ENCODE results near the gene GOLPH3L.
"Not testable (repeated sequence)": the region's sequence is repeated elsewhere in the genome, so short reads cannot be mapped to it uniquely, and the experiment has no call there.

The GOLPH3L gene

DNA sequence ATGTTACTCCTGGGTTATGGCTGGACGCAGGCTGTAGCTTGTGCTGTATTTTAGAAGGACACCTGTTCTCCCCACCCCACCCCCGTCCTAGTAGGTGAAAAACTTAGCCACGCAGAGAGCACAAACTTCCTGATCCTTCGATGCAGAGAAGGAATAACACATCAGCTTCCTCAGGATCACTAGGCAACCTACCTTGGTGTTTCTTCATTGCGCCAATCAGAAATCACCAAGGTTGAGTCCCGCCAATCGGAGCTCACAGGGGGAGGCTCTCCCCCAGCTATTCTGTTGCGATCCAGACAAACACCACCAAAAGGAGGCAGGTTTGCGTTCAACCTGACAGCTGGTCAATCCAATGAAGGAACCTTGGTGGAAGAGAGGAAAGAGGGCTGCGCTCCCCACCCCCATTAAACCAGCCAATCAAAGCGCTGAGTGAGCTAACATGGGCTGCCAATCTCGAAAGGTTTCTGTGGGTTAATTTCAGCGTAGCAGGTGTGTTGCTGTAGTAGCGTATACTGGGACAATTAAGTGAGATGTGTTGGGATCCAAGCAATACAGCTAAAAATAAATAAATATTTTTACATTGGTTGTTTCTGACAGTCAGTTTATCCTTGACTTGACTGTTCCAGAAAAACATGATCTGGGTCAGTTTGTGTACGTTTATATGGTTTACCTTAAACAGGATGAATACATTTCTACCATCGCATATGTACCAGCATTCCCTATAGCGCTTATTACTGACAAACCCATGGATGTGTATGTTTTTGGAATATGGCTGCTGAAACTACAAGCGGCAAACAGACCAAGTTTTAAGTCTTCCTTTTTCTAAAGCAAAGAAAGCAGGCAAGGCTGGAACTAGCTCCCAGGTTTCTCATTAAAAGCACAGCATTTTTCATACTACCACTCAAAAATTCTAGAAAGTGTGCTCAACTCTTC, at the start of gene GOLPH3L:
Gene GOLPH3L (minus strand): TSS at position 160 of the 933 bp plus-strand sequence. CDS start 2,316 bp downstream, outside the sequence.
- peak; percentile 99 for DNase-seq

DNA sequence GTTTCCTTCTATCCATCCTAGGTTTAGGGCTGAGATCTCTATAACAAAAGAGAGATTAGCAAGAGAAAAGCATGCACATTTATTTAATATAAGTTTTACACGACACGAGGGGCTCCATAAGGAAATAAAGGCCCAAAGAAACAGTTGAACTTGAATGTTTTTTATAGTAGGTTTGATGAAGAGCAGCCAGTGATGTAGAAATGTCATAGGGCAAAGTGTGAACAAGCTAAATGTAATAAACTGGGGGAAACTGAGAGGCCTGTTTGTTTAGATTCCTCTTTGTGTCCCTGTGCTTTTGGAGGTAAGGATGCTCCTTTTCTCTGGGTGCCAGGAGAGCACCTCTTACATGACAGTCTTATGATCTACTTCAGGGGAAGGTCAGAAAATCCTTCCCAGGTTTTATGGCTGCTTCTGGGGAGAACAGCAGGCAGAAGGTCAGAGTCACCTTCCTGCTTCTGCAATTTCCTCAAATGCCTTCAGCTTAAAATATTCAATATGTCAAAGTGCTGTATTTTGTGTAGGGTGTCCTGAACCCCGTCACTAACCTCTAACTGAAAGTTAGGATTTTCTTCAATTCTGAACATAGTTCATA, 33.3 kb upstream of the GOLPH3L start:
- DNase-seq = no peak

DNA sequence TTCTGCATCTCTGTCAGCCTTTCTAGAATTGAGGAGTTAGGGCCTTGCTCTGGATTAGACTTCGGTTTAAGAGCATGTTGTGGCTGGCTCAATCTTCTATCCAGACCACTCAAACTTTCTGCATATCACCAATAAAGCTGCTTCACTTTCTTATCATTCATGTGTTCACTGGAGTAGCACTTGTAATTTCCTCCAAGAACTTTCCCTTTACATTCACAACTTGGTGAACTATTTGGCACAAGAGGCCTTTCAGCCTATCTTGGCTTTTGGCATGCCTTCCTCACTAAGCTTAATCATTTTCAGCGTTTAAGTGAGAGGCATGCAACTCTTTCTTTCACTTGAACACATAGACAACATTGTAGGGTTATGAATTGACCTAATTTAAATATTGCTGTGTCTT, 27.4 kb upstream of the GOLPH3L start:
- DNase-seq = no peak

DNA sequence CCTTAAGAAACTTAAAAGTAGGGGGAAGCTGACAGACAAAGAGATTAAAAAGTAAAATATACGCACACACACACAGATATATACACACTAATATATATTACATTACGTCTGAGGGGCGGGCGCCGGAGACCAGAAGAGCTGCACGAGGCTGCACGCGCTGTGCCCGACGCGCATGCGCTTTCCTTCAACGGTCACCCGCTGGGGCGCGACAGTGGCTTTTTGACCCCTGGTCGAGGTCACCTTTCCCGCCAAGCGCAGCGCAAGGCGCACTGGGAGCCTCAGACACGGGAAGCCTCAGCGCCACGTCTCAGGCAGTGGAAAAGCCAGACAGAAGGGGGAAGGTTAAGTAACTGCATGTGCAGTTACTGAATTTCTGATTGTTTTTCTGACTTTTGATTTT, 23.7 kb upstream of the GOLPH3L start, which contains the start of gene HORMAD1:
Gene HORMAD1 (minus strand): TSS at position 193 of the 400 bp plus-strand sequence. CDS start 1,390 bp downstream, outside the sequence.
- DNase-seq = no peak

DNA sequence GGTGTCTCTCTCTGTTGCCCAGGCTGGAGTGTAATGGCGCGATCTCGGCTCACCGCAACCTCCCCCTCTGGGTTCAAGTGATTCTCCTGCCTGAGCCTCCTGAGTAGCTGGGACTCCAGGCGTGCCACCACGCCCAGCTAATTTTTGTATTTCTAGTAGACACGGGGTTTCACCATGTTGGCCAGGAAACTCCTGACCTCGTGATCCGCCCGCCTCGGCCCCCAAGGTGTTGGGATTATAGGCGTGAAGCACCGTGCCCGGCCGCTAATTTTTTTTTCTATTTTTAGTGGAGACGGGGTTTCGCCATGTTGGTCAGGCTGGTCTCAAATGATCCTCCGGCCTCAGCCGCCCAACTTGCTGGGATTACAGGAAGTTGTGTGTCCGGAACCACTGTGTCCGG, 23.1 kb upstream of the GOLPH3L start:
- DNase-seq = no peak

DNA sequence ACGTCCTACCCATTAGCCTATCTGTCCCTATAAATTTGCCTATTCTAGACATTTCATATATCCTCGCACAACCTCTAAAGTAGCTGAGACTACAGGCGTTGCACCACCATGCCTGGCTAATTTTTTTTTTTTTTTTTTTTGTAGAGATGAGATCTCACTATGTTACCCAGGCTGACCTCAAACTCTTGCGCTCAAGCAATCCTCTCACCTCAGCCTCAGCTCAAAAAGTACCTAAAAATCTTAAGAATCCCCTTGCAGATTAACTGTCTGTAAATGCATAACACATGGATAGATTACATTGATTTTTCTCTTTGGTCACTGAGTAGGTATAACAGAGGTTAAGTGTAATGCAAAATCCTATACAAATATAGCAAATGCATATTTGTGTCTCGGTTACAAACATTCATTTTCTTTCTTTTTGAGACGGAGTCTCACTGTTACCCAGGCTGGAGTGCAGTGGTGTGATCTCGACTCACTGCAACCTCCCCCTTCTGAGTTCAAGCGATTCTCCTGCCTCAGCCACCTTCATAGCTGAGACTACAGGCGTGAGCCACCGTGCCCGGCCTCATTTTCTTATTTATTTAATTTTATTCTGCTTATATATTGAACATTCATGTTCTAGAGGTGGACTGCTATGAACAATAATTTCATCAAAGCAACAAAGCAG, 21.4 kb upstream of the GOLPH3L start:
- no peak for DNase-seq

DNA sequence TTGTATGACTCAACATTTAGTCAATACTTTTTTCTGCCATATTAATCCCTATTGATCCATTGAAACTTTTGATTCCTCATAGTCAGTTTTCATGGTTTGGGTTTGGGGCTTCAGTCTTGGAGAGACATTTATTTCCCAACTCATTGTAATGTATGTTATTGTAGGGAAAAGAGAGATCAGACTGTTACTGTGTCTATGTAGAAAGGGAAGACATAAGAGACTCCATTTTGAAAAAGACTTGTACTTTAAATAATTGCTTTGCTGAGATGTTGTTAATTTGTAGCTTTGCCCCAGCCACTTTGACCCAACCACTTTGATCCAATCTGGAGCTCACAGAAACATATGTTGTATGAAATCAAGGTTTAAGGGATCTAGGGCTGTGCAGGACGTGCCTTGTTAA, 12.1 kb upstream of the GOLPH3L start:
- DNase-seq = not testable (repeated sequence)

DNA sequence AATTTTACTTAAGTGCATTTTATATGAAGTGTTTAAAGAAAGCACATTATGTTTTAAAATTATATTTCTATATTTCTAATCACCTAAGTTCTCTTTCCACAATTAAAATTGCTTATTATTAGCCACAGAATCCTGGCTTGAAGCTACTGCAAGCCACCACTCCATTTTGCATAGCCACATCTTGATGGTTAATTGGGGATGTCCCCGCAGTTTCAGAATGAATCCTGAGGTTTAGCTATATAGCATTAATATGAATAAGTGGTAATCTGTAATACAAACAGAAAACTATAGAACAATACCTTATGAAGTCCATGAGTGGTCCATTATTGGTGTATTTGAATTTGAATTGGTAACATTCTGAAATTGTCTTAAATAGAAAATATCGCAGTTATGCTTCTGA, 11.6 kb upstream of the GOLPH3L start:
- no peak for DNase-seq

DNA sequence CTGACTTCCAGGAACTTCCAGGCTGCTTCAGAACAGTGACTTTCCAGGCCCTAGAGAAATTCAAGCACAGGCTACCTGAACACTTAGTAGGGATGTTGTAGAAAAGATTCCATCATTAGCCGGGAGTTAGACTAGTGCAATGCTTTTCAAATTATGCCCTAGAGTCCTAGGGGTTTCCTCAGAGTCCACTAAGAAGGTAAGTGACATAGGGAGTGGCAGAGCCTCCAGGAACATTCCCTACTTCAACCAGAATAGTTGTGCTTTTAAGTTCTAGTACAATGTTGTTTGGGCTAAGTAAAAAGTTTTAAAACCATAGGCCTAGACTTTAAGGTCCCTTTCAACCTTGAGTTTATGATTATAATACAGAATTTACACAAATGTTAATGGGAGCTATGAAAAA, 9.1 kb upstream of the GOLPH3L start:
- no peak for DNase-seq

DNA sequence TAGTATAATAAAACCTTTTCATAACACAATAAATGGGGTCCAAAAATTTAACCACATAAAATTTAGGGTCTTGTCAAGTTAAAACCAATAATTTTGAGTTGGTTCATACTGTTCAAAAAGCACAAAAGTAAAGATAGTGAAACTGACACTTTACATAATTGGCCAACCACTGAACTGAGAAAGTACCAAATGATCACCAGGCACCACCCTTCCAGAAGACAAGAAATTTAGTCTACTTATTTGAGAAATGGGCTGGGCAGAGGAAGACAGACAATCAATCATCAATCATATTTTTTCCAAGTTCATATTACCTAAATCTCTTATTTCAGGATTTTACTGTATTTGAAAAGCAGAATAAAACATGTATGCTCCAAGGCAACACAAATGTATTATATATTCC, 6.5 kb upstream of the GOLPH3L start:
- DNase-seq = no peak

DNA sequence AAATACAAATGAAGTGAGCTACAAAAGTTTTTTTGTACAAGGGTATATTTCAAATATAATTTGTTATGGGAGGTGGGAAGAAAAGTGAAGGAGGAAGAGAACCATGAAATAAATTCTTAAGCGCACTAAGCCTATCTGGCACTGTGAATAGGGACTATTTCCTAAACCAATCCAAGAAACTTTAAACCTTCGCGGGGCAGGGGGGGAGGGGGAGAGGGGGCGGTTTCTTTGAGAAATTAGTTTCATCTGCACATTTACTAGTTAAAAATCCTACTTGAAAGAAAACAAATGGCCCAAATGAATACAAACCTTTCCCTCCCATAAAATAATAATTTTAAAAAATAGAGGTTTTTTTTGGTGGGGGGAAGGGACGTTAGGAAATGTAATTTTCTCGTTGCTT, 364 bp downstream of the GOLPH3L start:
- DNase-seq = peak; percentile 44

DNA sequence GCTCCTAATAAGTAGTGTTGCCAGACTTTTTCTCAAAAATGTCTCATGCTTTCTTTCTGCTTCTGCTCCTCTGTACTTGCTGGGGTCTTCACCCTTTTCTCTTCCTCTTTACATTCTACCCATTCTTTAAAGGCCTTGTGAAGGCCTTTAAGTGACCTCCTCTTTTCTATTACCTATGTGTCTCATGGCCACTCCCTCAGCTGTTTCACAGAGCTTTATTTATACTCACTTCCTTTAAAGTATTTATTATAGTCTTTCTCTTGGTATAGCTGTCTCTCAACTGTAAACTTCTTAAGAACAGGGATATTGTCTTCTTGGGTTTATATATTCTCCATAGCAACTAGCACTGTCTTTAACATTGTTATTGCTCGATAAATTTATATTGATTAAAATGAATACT, 792 bp downstream of the GOLPH3L start:
- no peak for DNase-seq

DNA sequence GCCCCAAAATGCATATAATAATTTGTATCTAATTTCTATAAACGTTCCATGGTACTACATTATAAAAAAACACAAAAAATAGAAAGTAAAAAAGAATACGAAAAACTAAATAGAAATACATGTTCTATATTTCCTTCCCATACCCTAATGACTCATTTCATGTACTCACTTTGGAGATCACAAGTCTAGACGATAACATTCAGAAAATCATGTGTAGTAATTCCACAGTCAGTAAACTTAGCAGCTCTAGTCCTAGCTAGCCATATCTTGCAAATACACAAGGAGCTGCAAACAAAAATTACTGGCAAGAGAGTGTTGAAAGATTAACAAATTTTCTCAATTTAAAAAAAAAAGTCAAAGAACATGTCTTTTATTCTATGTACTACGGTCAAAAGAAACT, 1.4 kb downstream of the GOLPH3L start:
- no peak for DNase-seq

DNA sequence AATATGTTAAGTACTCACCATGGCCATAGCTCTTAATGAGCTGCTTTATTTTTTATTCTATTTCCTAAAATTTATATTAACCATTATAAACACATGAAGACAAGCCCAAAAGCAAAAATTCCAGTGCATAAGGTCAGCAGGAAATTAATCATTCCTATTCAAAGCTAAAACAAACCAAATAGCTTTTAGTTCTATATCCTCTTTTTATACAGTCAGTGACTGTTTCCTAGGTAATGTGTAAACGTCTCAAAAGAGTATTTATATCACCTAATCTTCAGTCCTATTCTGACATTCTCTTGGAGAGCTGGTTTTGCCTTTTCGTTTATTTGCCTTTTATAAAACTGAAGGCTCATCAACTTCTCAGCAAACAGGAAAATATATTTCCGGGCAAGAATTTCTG, 4.2 kb downstream of the GOLPH3L start:
- no peak for DNase-seq

DNA sequence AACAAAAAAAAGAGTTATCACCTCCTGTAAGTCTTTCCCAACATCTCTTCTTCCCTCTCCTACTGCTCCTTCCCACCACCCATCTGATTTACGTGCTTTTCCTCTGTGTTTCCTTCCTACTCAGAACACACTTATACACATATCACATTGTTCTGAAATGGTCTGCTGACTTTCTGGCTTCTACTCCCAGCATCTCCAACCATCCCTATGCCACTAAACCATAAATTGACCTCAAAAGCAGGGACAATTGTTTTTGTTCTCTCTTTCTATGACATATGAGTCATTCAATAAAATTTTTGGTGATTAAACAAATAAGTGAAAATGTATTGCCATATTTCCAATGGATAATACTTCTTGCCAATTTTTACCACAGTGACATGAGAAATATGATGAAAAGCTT, 8.2 kb downstream of the GOLPH3L start:
- no peak for DNase-seq

DNA sequence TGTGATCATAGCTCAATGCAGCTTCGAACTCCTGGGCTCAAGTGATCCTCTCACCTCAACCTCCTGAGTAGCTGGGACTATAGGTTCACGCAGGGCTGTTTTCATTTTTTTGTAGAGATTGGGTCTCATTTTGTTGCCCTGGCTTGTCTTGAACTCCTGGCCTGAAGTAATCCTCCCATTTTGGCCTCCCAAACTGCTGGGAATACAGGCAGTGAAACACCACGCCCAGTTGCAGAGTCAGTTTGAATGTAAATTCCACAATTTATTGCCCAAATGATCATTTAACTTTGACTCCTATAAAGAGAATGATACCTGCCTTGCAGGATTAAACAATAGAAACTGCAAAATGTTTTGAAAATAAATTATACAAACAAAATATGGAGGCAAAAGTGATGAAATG, 10.7 kb downstream of the GOLPH3L start:
- DNase-seq = no peak

DNA sequence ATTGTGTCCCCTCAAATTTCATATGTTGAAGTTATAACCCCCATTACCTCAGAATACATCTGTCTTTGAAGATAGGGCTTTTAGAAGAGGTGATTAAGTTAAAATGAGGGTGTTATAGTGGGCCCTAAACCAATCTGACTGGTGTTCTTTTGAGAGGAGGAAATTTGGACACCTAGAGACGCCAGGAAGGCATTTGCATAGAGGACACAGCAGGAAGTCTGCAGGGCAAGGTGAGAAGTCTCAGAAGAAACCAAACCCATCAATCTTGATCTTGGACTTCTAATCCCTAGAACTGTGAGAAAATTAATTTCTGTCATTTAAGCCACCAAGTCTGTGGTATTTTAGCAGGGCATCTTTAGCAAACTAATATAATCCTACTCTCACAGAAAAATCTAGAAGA, 13.0 kb downstream of the GOLPH3L start:
- DNase-seq = no peak

DNA sequence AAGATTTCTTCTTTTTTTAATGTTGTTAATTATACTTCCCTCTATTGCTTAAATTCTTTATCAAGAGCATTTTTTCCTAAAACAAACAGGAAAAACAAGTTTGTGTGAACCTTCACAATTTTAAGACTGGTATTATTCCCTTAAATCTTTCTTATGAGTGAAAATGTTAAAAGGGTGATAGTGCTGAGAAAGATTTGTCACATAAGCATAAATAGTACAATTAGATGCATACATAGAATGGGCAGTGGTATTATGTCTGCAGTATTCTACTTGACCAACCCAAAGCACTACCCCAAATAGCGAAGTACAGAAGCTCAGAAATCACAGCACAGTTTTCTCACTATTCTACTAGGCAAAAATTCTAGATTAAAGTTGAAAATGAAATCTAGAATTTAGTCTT, 18.0 kb downstream of the GOLPH3L start:
- no peak for DNase-seq

DNA sequence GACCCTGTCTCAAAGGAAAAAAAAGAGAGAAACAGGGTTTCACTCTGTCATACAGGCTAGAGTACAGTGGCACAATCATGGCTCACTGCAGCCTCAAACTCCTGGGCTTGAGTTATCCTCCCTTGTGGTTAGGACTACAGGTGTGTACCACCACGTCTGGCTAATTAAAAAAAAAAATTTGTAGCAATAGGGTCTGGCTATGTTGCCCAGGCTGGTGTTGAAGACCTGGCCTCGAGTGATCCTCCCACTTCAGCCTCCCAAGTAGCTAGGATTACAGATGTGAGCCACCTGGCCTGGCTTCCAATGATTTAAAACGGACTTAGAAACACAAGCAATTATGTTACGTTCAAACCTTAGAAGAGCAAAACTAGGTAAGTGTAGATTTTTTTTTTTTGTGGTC, 22.1 kb downstream of the GOLPH3L start:
- no peak for DNase-seq

DNA sequence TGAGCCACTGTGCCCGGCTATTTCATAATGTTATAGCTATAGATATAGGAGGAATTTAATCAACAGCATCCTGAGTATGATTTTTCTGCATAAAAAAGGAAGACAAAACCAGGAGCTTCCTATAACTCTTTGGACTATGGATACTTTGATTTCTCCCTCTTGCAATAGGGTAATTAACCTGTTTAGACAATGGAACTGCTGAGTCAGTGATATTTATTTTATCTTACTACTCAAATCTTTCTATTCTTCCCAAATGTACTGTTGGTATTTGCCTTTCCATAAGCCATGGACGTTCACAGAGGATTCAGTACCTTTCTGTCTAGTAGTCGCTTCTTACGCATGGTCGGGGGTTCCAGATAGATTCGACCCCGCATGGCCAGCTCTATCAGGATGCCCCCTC, 33.6 kb downstream of the GOLPH3L start:
- DNase-seq = no peak

DNA sequence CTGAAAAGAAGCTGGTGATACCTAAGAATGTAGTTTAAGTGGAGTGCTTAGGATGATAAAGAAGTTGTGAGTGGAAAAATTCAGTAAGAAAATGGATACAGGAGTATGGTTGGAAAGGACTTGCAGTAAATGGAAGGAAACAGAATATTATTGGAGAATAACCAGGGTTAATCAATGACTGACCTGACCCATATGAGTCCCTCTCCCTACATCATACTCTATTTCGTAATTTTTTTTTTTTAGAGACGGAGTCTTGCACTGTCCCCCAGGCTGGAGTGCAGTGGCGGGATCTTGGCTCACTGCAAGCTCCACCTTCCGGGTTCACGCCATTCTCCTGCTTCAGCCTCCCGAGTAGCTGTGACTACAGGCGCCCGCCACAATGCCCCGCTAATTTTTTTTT, 34.1 kb downstream of the GOLPH3L start:
- DNase-seq = no peak

DNA sequence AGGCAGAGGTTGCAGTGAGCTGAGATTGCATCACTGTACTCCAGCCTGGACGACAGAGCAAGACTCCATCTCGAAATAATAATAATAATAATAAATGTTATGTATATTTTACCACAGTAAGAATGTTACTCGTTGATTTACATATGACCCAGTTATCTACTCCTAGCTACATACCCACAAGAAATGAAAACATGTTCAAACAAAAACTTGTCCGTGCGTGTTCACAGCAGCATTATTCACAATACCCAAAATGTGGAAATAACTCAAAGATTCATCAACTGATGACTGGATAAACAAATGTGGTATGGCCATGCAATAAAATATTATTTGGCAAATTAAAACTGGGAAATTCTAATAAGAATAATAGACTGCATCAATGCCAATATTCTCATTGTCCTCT, 35.8 kb downstream of the GOLPH3L start:
- DNase-seq = no peak

DNA sequence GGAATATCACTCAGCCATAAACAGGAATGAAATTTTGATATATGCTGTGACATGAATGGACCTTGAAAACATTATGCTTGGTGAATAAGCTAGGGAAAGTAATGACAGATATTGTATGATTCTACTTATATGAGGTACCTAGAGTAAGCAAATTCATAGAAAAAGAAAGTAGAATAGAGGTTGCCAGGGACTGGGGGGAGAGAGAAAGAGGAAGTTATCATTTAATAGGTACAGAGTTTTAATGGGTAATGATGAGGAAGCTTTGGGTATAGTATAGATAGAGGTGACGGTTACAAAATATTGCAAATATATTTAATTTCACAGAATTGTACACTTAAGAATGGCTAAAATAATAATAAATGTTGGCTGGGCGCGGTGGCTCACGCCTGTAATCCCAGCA, 36.4 kb downstream of the GOLPH3L start:
- no peak for DNase-seq

DNA sequence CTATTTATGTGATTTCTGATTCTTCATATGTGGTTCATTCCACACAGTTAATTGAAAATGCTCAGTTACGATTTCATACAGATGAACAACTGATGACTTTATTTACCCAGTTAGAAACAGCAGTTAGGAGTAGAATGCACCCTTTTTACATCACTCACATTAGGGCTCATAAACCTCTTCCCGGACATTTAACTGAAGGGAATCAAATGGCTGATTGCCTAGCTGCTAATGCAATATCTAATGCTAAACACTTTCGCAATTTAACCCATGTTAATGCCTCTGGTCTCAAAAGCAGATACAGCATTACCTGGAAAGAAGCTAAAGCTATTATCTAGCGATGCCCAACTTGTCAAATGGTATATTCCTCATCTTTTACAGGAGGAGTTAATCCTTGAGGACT, 39.9 kb downstream of the GOLPH3L start:
- DNase-seq = not testable (repeated sequence)
